Measurements from ENCODE around the gene ZNF22.

ZNF22 gene

DNA sequence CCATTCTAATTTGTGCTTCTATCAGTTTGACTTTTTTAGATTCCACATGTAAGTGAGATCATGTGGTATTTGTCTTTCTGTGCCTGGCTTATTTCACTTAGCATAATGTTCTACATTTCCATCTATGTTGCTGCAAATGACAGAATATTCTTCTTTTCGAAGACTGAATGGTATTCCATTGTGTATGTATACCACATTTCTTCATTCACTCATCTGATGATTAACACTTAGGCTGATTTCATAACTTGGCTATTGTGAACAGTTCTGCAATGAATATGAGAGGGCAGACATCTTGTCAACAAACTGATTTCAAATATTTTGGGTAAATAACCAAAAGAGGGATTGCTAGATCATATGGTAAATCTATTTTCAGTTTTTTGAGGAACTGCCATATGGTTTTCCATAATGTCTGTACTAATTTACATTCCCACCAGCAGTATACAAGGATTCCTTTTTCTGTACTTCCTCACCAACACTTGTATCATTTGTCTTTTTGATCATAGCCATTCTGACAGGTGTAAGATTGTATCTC lies 52.9 kb downstream of the ZNF22 start:
- DNase-seq, result no peak
- peaks cover 3% of the 10 kb centered on the region for H3K4me1 Mint-ChIP-seq
- H3K4me3 Mint-ChIP-seq, result no peak overlapping the region
- peaks cover 8% of the 10 kb centered on the region for H3K27me3 Mint-ChIP-seq (ENCODE audit: low read depth, poor library complexity)
- H3K27ac Mint-ChIP-seq, result no peak overlapping the region
- H3K36me3 Mint-ChIP-seq (ENCODE audit: low read depth), result no peaks in the 10 kb centered on the region
- TF ChIP-seq, protein P1, sequence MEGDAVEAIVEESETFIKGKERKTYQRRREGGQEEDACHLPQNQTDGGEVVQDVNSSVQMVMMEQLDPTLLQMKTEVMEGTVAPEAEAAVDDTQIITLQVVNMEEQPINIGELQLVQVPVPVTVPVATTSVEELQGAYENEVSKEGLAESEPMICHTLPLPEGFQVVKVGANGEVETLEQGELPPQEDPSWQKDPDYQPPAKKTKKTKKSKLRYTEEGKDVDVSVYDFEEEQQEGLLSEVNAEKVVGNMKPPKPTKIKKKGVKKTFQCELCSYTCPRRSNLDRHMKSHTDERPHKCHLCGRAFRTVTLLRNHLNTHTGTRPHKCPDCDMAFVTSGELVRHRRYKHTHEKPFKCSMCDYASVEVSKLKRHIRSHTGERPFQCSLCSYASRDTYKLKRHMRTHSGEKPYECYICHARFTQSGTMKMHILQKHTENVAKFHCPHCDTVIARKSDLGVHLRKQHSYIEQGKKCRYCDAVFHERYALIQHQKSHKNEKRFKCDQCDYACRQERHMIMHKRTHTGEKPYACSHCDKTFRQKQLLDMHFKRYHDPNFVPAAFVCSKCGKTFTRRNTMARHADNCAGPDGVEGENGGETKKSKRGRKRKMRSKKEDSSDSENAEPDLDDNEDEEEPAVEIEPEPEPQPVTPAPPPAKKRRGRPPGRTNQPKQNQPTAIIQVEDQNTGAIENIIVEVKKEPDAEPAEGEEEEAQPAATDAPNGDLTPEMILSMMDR (IDR thresholded peaks at IDR 0.05), result no peak
- H3K9me3 Mint-ChIP-seq, result peaks cover 12% of the 10 kb centered on the region

Measured in nephron progenitor cell (in vitro differentiated cells).